NCI-H1105 (cell line): ENCODE data around the gene GOLIM4.
A peak's percentile ranks its signal among the peaks of the same experiment; 100 is the strongest.

Source experiments
- DNase-seq: peaks from one replicate; lab custom pipeline; 2025; lab: John Stamatoyannopoulos, UW

GOLIM4 gene

GRCh38 chr3:168100777-168101492 lies 5.2 kb upstream of the GOLIM4 start:
- no peak for DNase-seq

- no peak for DNase-seq
Observed at GRCh38 chr3:168097381-168097780, 1.7 kb upstream of the GOLIM4 start.

GRCh38 chr3:168096210-168096652 lies 507 bp upstream of the GOLIM4 start:
- DNase-seq, result peak; percentile 88

DNA sequence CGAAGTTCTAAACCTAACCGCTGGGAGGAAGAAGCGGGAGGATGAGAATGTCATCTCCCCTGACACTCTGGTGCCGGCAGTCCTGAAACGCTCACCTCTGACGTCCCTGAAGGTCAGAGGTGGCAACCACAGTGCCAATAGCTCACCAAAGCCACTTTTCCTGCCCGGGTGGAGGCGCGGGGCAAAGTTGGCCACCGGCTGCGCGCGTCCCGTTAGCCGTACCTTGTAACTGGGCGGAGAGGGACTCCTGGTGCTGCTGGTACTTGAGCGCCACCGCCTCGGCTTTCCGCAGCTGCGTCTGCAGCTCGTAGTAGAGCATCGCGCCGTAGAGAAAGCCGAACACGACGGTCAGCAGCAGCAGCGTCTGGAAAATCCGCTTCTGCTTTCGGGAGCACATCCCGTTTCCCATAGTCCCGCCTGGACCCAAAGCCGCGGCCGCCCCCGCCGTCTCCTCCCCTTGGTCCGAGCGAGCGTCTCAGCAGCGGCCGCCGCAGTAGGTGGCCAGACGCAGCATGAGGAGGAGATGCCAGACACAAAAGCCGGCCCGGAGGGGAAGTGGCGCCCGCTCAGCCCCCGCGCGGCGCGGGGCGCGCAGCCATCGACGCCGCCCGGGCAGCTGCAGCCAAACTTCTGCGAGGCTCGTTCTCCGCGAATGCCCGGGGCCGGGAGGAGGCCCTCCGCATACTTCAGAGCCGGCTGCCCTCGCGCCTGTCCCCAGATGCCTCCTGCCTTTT lies 680 bp downstream of the GOLIM4 start:
- DNase-seq, result peak; percentile 70

DNA sequence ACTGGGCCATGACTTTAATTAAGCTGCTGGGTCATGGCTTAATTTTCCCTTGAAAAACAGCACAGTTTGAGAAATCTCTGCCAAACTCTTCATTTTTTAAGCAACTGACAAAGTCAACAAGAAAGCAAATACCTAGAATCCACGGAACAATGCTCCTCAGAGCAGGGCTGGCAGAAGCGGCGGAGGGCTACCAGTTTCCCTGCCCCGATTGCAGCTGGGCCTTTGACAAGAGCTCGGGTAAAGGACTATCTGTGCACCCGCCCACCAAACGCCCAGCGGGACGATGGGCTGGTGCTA lies 1.2 kb downstream of the GOLIM4 start:
- DNase-seq, result no peak

DNA sequence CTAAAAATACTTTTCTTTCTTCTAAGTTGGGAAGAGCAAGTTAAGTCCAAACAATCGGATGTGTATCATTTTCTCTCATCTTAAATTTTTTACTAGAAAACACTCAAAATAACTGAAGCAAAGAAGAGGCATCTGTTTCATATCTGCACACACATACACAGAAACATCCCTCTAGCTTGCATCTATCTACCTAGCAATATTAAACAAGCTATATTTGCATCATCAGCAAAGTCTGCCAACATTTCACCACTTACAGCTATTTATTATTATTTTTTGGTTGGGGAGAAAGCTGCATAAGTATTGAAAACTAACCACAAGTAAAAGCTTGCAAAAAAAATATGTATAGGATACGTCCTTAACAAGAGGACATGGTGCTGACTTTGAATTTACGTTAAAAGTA lies 1.9 kb downstream of the GOLIM4 start:
- no peak for DNase-seq

DNA sequence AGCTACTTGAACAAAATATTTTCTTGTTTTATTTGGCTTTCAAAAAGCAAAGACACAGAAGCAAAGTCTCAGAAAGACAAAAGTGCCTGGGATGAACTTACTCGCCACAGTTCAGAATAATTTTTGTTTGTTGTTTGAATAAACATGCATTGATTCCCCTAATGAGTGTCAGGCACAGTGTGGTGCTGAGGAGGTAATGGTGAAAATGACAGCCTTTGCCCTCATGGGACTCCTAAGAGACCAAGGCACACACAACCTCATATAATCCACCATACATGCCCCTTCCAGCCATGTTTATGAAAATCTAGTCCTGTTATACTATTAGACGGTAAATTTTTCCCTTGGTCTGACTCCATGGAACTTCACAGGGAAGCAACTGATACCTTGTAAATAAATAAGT lies 2.5 kb downstream of the GOLIM4 start:
- DNase-seq, result no peak

DNA sequence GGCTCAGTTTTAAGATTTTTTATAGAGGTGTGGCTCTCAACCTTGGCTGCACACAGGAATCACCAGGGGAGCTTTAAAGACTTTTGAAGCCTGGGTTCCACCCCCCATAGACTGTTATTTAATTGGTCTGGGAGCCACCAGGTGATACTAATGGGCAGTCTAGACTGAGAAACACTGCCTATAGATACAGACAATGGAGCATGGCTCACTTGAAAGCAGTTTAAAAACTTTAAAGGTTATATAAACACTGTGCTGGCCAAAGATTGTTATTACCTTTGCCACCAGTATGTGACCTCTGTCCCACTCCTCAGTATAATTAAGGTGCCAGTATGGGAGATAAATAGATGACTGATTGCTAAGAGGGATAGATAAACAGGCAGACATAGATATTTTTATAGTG lies 3.8 kb downstream of the GOLIM4 start:
- peak; percentile 13 for DNase-seq

DNA sequence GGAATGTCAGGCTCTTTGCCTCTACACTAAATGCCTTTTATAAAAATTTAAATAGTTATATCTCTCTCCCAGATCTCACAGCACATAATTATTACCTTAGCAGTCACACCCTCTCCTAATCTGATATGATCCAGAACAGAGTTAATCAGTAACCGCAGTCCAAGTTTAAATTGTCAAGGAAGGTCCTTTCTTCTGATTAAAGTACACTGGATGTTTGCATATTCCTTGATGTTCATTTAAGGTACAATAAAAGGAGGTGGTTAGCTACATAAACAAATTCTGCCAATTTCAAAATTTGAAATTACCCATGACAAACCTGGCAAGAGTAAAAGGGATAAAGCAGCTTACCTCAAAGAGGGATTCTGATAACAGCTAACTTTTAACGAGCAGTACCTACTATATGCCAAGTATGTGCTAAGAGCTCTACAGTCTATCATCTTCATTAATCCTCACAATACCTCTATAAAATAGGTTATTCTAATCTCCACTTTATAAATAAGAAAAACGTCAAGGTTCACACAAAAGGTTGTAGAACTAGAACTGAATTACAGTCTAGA lies 4.3 kb downstream of the GOLIM4 start:
- no peak for DNase-seq

- no peak for DNase-seq
Observed at GRCh38 chr3:168090306-168091085, 5.2 kb downstream of the GOLIM4 start.

DNA sequence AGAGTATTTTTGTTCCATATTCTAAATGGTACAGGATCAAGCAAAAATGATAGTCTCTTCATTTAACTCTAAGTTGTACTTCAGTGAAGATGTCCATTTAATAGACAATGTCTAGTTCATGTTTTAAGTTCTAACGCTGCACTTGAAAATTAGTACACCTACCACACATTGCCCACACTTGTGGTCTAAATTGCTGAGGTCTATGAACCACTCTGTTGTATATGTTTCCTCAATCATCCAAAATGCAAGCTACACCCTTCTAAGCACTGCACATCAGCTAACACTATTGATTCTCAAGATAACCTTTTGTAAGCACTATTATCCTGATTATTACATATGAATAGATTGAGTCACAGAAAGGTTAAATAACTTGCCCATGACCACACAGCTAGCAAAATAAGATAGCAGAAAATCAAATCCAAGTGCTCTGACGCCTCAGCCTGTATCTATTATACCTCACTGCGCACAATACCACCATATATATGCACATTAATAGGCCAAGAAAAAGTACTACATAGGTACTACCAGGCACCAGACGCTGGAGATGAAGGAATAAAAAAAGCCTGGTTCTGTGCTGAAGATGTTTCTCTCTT lies 6.4 kb downstream of the GOLIM4 start:
- DNase-seq, result no peak

GRCh38 chr3:168088106-168088720 lies 7.5 kb downstream of the GOLIM4 start:
- no peak for DNase-seq

- DNase-seq, result no peak
Observed at GRCh38 chr3:168087539-168087938, 8.2 kb downstream of the GOLIM4 start.

DNA sequence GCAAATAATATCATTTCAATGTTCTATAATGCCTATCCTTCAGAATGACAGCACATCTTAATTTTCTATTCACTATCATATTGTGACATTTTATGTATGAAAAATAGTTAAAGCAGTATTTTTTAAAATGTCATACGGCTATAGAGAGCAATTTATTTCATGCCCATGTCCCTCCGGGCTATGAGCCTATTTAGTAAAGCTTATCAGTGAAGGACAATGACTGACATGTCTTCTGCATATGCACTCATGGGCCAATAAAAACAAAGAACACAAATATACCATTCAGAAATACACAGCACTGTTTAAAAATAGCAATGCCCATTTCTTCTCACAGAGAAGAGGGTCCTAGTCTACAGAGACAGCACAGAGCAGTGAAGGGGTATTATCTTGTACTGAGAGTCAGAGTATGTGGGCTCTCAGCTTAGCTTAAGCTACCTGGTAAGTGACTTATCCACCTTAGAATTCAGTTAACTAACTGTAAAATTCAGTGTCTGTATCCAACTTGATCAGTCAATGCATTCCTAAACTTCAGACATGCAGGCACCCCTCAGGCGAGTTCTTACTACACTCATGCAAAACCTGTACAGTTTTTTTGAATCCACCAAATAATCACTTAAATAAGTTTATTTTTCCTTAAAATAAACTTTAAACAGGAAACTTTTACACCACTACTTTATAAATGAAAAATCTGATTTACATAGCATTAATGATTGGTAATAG lies 9.0 kb downstream of the GOLIM4 start:
- no peak for DNase-seq

DNA sequence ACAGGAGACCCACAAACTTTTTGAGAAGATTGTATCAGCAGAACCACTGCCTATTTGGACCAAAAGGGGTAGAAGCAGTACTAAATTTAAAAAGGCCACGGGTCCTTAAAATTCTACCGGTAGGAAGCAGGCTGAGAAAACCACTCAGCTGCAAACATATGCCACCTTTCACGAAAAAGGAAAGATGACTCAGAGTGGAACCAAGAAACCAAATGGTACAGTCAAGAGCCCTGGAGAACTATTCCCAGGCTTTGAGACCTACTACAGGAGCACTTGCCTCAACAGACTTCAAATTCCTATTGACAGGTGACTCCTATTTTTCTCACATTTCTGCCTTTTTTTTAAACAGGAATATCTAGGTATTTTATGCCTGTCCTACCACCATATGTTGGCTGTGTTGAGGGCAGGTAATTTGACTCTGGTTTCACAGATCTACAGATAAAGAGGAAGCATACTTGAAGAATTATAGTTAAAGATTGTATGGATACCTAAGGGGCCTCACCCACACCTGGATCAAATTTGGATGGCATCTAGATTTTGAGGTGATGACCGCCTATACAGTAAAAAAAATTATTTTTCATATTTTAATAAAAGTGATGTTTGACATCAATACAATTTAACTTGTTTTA lies 10.1 kb downstream of the GOLIM4 start:
- DNase-seq, result no peak

DNA sequence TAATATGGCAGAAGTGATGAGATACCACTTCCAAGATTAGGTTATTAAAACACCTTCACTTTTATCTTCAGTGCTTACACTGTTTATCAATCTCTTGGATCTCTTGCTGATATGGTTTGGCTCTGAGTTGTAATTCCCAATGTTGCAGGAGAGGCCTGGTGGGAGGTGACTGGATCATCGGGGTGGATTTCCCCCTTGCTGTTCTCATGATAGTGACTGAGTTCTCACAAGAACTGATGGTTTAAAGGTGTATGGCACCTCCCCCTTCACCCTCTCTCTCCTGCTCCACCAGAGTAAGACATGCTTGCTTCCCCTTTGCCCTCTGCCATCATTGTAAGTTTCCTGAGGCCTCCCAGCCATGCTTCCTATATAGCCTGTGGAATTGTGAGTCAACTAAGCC lies 11.8 kb downstream of the GOLIM4 start:
- no peak for DNase-seq

- DNase-seq, result no peak
Observed at GRCh38 chr3:168081856-168082255, 13.9 kb downstream of the GOLIM4 start.

DNA sequence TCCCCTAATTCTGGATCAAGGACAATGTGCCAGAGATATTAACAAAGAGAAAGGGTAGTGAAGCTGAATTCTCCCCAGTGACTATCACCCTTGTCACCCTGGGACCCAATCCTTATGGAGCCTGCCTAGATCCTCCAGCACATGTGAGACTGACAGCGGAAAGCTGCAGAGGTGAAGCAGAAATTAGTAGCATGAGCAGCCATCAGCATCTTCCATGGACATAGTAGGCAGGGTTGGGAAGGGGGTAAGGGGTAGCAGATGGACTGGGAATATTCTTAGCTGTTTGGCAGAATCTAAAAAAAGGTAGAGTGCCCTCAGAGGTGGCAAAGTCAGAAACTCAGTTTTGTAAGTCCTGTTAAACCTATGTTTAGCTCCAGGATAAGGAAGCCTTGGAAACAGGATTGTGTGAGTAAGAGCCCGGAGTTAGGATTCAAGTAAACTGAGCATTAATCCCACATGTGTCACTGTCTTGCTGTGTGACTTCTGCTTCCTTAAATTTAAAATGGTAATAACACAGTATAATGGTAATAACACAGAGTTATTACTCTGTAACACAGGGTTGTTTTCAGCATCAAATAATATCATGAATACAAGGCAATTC lies 14.5 kb downstream of the GOLIM4 start:
- no peak for DNase-seq

GRCh38 chr3:168080499-168081170 lies 15.1 kb downstream of the GOLIM4 start:
- DNase-seq, result no peak

DNA sequence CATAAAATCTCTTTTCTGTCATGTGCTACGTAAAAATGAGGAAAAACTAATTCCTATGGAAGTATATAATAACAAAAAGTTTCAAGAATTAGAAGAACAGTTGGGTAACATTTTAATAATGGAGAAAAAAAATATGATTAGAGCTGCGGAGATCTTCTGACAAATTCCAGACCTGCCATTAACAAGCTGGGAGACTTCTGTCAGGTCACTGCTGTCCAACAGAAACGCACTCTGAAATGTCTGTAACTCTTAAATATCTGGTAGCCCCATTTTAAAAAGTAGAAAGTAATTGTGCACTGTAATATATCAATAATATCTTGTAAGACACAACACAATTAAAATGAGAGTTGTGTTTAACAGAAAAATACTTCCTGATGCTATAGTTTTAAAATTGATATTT lies 15.7 kb downstream of the GOLIM4 start:
- DNase-seq, result no peak
